ENCODE results near the gene RAF1.

RAF1 gene

GRCh38 chr3:12579905-12580304, 84.0 kb downstream of the RAF1 start:
- TF ChIP-seq POLR2AphosphoS5 (IDR thresholded peaks at IDR 0.05; ENCODE audit: low read depth, low read length) (no peak), SIN3A (IDR thresholded peaks at IDR 0.05; ENCODE audit: borderline replicate concordance, insufficient read depth, low read length) (no peak), TAF1 (IDR thresholded peaks at IDR 0.05; ENCODE audit: borderline replicate concordance, insufficient read depth, low read length) (no peak), REST (IDR thresholded peaks at IDR 0.05; ENCODE audit: insufficient read depth in 1 of 2, low read depth in 2 of 2, low read length in 2 of 2) (no peak), FOXP2 (optimal IDR thresholded peaks at IDR 0.05; ENCODE audit: borderline replicate concordance, extremely low read depth, extremely low read length, insufficient read depth) (no peak)

GRCh38 chr3:12579456-12579855, 84.5 kb downstream of the RAF1 start:
- TF ChIP-seq SIN3A (IDR thresholded peaks at IDR 0.05; ENCODE audit: borderline replicate concordance, insufficient read depth, low read length) = no peak
- no peak for TF ChIP-seq FOXP2 (optimal IDR thresholded peaks at IDR 0.05; ENCODE audit: borderline replicate concordance, extremely low read depth, extremely low read length, insufficient read depth)
- TF ChIP-seq POLR2AphosphoS5 (IDR thresholded peaks at IDR 0.05; ENCODE audit: low read depth, low read length) = no peak
- no peak for TF ChIP-seq TAF1 (IDR thresholded peaks at IDR 0.05; ENCODE audit: borderline replicate concordance, insufficient read depth, low read length)
- TF ChIP-seq REST (IDR thresholded peaks at IDR 0.05; ENCODE audit: insufficient read depth in 1 of 2, low read depth in 2 of 2, low read length in 2 of 2) = no peak

DNA sequence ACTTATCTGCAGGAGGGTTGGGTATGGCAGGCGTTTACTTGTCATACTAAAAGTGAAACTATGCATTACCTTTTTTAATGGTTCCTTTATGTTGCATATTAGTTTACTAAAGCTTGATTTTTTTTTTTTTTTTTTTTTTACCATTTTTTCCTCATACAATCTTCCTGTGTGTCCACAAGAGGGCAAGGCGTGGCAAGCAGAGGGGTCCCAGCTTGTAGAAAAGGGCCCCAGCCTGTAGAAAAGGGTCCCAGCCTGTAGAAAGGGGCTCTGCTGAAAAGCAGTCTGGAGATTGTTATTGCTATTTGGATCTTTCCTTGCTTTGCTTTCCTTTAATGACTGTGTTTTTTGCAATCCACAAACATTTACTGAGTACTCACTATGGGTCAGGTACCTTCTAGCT, 85.2 kb downstream of the RAF1 start:
- TF ChIP-seq FOXP2 (optimal IDR thresholded peaks at IDR 0.05; ENCODE audit: borderline replicate concordance, extremely low read depth, extremely low read length, insufficient read depth) (no peak), TAF1 (IDR thresholded peaks at IDR 0.05; ENCODE audit: borderline replicate concordance, insufficient read depth, low read length) (no peak), REST (IDR thresholded peaks at IDR 0.05; ENCODE audit: insufficient read depth in 1 of 2, low read depth in 2 of 2, low read length in 2 of 2) (no peak), POLR2AphosphoS5 (IDR thresholded peaks at IDR 0.05; ENCODE audit: low read depth, low read length) (no peak), SIN3A (IDR thresholded peaks at IDR 0.05; ENCODE audit: borderline replicate concordance, insufficient read depth, low read length) (no peak)

DNA sequence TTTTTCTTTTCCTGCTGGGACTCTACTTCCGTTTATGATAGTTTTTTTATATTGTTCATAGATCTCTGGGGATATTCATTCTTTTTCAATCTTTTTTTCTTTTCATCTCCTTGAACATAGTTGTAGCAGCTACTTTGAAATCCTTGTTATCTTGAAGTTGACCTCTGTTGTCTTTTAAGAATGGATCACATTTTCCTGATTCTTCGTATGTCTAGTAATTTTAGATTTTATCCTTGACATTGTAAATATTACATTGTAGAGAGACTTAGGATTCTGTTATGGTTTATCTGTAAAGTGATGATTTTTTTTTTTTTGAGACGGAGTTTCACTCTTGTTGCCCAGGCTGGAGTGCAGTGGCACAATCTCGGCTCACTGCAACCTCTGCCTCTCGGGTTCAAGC, 86.5 kb downstream of the RAF1 start:
- TF ChIP-seq SIN3A (IDR thresholded peaks at IDR 0.05; ENCODE audit: borderline replicate concordance, insufficient read depth, low read length) (no peak), POLR2AphosphoS5 (IDR thresholded peaks at IDR 0.05; ENCODE audit: low read depth, low read length) (no peak), TAF1 (IDR thresholded peaks at IDR 0.05; ENCODE audit: borderline replicate concordance, insufficient read depth, low read length) (no peak), REST (IDR thresholded peaks at IDR 0.05; ENCODE audit: insufficient read depth in 1 of 2, low read depth in 2 of 2, low read length in 2 of 2) (no peak), FOXP2 (optimal IDR thresholded peaks at IDR 0.05; ENCODE audit: borderline replicate concordance, extremely low read depth, extremely low read length, insufficient read depth) (no peak)

- no peak for TF ChIP-seq SIN3A (IDR thresholded peaks at IDR 0.05; ENCODE audit: borderline replicate concordance, insufficient read depth, low read length)
- TF ChIP-seq FOXP2 (optimal IDR thresholded peaks at IDR 0.05; ENCODE audit: borderline replicate concordance, extremely low read depth, extremely low read length, insufficient read depth) = no peak
- no peak for TF ChIP-seq REST (IDR thresholded peaks at IDR 0.05; ENCODE audit: insufficient read depth in 1 of 2, low read depth in 2 of 2, low read length in 2 of 2)
- TF ChIP-seq POLR2AphosphoS5 (IDR thresholded peaks at IDR 0.05; ENCODE audit: low read depth, low read length) = no peak
- no peak for TF ChIP-seq TAF1 (IDR thresholded peaks at IDR 0.05; ENCODE audit: borderline replicate concordance, insufficient read depth, low read length)
Measured at GRCh38 chr3:12574661-12575060, 89.3 kb downstream of the RAF1 start.
